CD4-positive, alpha-beta T cell treated with Interleukin-4 for 1 hour (primary cell): ENCODE results near the gene IRF8.

ENCODE experiments used
- DNase-seq, 2 donors: peaks; one replicate each; pipeline ENCODE4 v3.0.0-alpha.2; 2020 to 2022

The IRF8 gene

DNA sequence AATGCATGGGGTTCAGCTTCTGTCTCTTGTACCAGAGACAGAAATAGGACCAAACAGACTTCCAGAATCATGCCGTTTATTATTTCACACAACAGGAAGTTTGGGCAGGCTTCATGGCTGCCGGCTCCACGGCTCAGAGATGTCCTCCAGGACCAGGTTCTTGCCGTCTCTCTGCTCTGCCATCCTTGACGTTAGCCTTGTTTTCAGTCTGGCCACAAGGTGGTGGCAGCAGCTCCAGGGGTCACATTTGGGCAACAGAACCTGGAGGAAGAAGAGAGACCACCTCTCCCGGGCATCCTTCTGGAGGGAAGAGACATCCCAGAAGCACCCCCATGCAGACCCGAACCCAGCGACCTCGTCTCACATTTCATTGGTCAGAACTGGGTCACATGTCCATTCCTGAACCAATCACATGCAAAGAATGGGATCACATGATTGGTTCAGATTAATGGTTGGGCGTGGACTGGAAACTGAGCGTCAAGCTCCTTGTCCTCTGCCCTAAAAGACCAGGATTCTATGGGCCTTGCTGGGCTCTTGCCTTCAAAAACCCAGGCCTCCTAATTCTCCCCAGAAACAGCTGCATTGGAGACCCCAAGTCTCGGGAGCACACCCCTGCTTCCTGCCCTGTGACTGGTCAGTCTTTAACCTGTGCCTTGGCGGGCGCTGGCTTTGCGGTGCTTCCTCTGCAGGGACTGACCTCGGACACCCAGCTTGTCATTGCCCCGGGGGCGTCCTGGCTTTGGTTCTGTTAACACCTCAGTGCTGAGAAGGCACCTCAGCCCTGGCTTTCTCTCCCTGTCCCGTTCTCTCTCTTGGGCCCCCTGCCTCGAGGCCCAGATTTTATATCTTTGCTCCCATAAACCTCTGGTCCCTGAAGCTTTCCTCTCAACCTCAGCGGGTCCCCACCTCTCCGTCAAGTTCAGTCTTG lies 63.3 kb downstream of the IRF8 start:
- DNase-seq = no peak

DNA sequence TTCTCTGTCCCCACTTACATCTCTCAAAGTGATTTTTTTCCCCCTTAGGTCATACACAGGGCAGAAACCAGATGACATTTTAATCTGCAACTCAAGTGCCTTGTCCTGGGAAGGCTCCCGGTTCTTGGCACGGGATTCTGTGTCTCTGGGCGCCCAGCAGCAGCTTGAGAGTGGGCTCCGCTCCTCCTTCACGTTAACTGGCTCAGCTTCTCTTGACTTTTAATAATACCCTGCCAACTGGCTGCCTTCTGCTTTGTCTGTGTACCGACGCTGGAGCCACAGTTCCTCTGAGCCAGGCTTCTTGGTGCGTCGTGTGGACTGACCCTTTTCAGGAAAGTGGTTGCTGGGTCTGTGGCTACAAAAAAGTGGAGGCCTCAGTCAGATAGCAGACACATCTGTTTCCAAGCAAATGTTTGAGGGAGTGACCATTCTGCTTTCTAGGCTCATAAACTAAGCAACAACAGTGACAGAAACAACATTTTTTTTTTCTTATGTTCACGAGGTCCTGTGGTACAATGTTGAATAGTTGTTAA lies 64.9 kb downstream of the IRF8 start:
- DNase-seq = no peak

GRCh38 chr16:85965125-85965524 lies 66.2 kb downstream of the IRF8 start:
- DNase-seq = no peak

- no peak for DNase-seq
These were observed 68.1 kb downstream of the IRF8 start for GRCh38 chr16:85967111-85967510.

- no peak for DNase-seq
These were observed 69.3 kb downstream of the IRF8 start for GRCh38 chr16:85968041-85968920.

DNA sequence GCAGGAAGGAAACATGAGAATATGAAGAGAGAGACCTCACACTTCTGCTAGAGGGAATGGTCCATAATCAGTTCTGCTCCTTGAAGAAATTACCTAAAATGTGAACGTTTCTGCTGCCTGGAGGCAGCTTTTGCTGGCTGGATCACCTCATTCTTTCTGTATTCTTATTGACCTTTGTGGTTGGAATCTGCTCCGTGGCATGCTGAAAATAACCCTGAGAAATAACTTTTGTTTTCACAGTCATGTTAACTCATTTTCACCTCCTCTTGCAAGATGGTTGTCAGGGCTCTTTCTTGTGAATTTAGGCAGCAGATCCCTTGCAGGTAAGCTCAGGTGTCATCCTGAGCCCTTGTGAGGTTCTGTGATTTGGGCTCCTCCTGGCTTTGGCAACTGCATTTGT lies 70.2 kb downstream of the IRF8 start:
- DNase-seq = no peak

GRCh38 chr16:85969591-85969990 lies 70.6 kb downstream of the IRF8 start:
- DNase-seq = no peak

GRCh38 chr16:85970016-85970733 lies 71.2 kb downstream of the IRF8 start:
- no peak for DNase-seq

GRCh38 chr16:85970738-85971137 lies 71.8 kb downstream of the IRF8 start:
- no peak for DNase-seq
